NCI-H1417 (cell line): ENCODE measurements around the gene HEBP1.
"Not testable (repeated sequence)": the region's sequence is repeated elsewhere in the genome, so short reads cannot be mapped to it uniquely, and the experiment has no call there.

Experiments used
- DNase-seq, 3 experiments: peaks; one replicate each; lab custom pipeline; 2025; lab: John Stamatoyannopoulos, UW

Gene HEBP1, protein sequence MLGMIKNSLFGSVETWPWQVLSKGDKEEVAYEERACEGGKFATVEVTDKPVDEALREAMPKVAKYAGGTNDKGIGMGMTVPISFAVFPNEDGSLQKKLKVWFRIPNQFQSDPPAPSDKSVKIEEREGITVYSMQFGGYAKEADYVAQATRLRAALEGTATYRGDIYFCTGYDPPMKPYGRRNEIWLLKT

DNA sequence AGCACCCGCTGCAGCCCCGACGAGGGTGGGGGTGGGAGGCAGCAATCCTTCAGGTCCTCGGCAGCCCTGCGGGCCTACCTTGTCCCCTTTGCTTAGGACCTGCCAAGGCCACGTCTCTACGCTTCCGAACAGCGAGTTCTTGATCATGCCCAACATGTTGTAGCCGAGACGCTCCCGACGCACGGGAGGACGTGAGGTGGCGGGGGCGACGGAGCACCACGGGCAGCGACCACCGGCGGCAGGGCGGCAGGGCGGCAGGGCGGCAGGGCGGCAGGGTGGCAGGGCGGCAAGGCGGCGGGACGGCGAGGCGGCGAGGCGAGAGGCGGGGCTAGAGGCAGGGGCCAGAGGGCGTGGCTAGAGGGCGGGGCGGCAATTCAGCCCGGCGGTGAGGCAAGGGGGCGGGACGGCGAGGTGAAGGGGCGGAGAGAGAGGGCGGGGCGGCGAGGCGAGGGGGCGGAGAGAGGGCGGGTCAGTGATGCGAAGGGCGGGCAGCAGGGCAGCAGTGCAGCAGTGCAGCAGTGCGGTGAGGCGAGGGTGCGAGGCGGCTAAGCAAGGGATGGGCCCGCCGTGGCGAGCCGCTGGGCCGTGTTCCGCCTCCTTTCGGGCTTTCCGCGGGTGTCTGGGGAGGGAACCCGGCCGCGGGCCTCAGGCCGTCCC lies at the start of gene HEBP1:
Gene HEBP1 (minus strand): TSS at position 307 of the 657 bp plus-strand sequence. CDS start 151 bp downstream, at position 156.
- peak; percentile 81 to 86 (median 83) for DNase-seq

DNA sequence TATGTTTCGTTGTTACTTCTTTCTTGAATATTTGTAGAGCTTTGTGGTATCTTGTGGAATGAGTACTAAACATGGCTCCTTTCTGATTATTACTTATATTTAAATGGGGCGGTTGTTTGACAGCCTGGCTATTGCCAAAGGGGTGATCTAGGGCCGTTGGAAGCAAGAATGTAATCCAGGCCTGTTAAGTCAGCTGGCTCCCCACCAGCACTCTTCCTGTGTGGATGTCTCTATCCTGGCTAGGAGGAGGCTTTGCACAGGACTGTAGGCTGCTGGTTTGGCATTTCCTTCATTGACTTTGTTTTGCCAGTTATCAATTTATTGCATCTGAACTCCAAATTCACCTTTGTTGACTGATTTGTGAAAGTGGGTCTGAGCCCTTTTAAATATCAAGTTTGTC lies 49.8 kb upstream of the HEBP1 start:
- no peak for DNase-seq

DNA sequence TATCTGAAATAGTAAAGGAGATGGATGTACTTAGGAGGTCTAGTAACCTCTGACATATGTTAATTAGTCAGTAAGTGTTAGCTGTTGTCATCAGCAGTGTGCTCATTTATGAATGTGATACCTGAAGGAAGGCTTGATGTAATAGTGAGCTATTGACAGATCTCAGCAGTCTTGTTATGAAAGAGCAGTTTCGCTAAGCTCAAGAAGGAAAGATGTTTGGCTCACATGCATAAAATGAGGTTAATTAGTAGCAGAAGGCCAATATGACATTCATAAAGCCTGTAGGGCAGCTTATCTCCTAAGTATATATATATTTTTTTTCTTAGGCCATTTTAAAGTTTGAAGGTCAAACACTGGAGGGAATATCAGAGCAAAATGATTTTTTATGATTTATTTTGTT lies 46.9 kb upstream of the HEBP1 start:
- no peak for DNase-seq

DNA sequence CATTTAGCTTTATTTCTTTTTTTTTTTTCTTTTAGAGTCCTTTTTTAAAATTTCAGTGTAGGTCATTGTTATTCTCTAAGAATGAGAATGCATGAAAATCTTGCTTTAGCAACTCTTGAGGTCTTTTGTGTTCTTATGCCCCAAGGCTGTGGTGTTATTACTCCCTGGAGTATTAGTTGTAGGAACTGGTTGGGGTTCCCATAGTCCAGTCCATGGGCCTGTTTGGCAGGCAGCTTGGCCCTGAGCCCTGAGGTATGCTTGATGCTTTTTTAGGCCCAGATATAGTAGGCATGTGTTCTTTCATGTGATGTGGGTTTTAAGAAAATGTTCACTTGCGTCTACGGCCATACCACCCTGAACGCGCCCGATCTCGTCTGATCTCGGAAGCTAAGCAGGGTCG lies 45.8 kb upstream of the HEBP1 start:
- DNase-seq, result no peak

DNA sequence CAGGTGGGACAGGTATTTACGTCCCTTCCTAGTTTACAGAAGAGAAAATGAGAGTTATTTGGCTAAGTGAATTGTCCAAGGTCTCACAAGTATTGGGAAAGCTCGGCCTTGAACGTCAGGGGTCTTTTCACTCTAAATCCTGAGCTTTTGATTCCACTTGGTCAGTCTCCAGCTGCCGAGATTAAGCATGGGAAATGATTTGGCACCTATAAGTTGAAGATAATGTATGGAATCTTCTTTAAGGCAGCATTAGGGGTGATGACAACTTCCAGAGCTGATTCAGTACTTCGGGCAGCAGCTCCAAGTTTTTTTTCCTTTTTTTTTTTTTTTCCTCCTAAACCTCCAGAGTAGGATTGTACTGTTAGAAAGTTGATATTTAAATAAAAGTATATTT lies 44.8 kb upstream of the HEBP1 start:
- DNase-seq, result no peak

DNA sequence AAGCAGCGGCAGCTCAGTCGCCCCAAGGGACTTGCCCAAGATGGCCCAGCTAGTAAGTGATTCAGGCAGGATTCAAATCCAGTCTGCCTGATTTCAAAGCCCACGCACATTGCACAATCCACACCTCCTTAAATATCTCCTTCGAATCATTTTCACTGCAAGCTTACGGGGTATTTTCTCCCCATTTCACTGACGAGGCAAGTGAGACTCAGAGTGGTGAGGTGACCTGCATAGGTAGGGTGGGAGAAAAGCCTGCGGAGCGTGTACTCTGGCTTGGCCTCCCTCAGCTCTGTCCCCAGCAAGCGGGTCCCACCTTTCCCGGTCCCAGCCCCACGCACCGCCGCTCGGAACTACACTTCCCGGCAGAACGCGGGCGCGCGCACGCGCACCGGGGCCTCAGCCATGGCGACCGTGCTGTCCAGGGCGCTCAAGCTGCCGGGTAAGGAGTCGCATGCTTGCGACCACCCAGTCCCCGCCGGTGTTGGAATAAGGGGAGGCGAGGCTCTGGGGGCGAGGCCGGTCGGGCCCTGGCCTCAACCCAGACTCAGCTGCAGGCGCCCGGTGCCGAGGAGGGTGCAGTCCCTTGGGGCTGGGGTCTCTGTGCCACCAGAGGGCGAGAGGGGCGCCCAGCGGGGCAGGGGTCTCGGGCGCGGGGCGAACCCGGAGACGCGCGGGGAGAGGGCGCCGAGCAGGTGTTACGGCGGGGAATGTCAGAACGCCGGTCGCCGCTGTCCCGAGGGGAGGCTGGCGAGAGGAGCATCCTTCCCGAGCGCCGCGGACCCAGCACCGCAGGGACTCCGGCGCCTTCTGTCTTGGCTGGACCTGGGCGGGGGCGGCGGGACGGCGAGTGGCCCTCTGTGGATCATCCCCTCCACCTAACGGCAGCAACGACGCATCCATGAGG lies 44.2 kb upstream of the HEBP1 start, which contains the start of gene FAM234B:
Gene FAM234B (plus strand): TSS at position 380 of the 904 bp plus-strand sequence. CDS start 23 bp downstream, at position 403.
- DNase-seq, result peak; percentile 68 to 85 (median 82)

GRCh38 chr12:13042666-13043230 lies 42.7 kb upstream of the HEBP1 start:
- no peak for DNase-seq

- no peak for DNase-seq
These were observed 41.2 kb upstream of the HEBP1 start for GRCh38 chr12:13041224-13041623.

DNA sequence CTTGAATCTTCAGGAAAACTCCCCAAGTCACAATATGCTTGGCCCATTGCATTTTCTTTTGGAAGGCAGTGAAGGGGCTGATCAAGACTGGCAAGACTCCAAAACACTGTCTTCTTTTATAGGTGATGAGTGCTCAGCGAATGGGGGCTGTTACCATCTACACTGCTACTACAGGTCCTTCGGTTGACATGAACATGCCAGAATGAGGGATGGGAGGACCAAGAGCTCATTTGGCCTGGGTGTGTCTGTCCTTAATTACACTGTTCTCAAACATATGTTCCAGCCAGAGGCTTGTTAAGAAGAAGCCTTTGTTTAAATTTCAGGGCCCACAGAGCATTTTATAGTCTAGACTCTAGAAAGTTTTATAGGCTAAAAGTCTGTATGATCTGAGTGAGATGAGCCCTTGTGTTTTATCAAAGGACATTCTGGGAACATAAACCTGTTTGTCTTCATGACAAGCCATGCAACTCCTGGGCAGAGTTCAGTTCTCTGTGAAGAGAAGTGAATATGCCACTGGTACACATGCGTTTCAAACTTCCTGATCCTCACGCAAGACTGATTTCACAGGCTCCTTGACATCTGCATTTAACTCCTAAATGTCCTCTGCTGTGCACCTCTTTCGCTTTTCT lies 39.4 kb upstream of the HEBP1 start:
- DNase-seq, result peak in 1 of 3 experiments; percentile 71

DNA sequence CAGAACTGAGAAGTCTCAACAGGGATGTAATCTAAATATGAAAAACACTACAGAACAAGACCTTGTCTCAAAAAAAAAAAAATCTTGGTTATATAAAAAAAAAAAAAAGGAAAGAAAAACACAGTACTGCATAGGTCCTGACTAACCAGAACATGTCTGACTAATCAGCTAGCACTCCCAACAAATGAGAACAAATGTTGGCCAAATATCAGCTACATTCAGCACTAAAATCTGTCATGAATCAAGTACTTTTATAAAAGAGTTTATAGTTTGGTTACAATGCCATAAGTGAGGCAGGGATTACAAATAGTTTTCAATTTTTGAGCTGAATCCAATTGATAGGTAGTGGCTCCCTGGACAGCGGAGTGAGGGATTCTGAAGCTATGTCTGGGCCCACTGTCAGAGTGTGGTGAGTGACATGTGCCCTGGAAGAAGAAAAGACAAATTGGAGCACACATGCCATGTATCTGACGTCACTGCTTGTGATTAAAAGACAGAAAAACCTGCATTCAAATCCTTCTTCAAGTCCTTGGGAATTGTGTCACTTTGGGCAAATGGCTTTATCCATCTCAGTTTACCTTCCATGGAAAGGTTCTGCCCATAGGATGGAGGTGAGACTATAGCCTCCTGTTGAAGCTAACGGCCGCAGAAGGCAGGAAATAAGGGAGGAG lies 38.6 kb upstream of the HEBP1 start:
- DNase-seq, result no peak

DNA sequence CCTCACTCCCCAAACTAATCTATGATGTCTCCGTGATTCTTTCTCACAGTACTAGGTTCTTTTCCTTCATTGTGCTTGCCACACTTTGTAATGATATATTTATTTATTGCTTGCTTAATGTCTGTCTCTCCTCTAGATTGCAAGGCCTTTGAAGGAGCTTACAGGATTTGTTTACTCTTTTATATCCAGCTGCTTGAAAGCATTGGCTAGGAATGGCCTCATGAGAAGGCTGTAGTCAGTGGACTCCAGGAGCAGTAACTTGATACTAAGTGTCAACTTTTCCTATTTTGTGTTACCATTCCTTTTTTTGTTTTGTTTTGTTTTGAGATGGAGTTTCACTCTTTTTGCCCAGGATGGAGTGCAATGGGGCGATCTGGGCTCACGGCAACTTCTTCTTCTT lies 36.8 kb upstream of the HEBP1 start:
- no peak for DNase-seq

- DNase-seq, result not testable (repeated sequence)
These were observed 35.3 kb upstream of the HEBP1 start for GRCh38 chr12:13035335-13035734.

DNA sequence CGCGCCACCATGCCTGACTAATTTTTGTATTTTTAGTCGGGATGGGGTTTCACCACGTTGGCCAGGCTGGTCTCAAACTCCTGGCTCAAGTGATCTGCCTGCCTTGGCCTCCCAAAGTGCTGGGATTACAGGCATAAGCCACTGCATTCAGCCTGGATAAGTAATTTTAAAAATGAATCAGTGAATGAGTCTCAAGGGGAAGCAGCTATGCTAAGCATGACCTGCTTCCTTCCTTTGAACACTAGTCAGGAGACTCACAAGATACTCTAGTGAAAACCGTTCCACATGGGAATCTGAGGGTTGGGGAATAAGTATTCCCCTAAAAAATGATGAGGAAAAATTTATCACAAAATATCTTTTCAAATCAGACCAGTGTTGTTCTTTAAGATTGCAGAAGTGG lies 33.4 kb upstream of the HEBP1 start:
- DNase-seq, result no peak

DNA sequence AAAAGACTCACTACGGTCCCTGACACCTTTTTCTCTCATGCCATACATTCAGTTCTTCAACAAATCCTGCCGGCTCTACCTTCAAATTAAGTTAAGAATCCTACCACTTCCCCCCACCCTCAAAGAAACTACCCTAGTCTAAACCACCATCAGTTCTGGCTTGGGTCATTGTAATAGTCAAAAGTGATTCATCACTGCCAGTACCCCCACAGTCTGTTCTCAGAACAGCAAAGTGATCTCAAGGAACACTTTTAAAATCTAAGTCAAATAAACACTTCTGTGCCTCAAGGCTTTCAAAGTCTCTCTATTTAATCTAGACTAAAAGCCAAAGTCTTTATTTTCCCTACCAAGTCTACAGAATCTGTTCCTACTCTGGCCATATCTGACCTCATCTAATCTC lies 32.1 kb upstream of the HEBP1 start:
- no peak for DNase-seq

GRCh38 chr12:13030541-13031291 lies 30.7 kb upstream of the HEBP1 start:
- DNase-seq, result no peak

DNA sequence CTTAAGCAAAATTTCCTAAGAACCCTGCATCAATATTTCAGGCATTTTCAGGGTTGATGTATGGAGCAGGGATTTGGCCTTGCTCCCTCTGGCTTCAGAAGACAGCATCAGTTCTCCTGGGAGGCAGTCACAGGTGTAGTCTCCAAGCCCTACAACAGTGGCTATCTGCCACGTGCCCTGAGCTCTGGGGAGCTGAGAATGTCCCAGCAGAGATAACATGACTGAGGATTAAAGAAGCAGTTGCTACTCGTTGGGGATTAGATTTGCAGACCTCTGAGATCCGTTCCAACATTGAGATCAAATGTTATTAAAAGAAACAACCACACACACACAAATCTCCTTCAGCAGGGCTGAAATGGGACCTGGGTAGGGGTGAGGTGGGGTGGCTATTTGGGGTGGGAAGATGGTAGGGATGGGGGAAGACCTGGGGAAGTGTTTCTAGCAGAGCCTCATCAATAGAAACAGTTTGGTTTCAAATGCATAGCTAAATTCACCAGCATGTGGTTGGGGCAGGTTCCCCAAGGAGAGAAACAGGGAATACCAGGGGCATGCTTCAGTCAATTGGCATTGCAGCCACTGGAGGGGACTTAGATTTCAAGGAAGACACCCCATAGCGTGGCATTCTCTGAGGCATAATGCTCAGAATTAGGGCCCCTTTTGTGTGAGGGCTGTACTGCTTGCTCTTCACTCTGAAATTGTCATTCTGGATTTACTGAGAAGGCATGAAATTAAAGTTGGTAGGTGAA lies 28.9 kb upstream of the HEBP1 start:
- no peak for DNase-seq

DNA sequence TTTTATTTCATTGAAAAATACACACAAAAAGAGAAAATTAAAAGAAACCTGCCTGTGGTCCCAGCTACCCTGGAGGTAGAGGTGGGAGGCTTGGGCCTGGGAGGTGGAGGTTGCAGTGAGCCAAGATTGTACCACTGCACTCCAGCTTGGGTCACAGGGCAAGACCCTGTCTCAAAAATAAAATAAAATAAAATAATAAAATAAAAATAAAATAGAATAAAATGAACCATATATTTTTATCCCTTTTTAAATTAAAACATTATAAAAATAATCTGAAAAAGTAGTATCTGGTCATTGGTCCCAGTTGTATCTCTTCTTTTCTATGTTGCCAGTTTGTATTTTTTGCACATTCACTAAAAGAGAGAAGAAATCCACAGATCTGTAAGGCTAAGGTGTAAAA lies 27.4 kb upstream of the HEBP1 start:
- DNase-seq, result no peak

DNA sequence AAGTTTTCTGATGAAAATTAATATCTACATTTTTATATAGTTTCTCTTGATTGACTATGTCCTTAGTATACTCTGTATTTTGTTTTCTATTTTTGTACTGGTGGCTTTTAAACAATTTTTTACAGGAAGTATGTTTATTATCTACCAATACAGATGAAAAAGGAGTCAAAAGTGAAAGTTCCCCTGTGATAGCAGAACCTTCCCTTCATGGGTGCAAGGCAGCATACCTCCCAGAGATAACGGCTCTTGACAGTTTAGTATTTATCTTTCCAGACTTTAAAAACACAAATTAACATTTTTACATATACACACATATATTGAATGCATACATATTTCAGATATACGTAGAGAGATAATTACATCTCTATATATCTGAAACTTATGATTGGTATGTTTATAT lies 27.0 kb upstream of the HEBP1 start:
- DNase-seq, result no peak

DNA sequence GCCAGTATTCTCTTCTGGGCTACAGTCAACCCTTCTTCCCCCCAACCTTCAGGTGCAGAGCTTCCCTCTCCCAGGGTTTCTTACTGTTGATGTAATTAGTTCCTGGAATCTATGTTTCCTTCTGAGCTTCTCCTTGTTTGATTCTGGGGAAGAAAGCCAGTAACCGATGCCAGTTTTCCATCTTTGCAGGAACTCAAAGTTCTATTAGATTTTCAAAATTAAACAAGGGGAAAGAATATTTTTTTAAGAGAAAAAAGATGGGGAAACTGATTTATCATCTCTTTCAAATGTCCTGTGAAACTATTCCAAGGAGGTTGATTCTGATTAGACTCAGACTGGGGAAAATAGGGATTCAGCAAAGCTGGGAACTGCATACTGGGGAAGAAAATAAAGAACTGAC lies 26.2 kb upstream of the HEBP1 start:
- DNase-seq, result no peak

DNA sequence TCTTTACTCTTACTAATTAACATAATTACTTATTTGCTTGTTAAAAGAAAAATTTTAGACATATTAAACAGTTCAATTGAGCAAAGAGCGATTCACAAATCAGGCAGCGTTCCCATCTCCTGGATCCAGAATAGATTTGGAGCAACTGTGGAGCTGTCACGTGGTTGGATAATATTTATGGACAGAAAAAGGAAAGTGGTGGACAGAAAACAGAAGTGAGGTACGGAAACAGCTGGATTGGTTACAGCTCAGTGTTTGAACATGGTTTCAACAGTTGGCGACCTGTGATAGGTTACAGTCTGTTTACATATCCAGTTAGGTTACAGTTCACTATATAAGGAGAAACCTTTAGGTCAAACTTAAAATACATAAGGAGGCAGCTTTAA lies 24.5 kb upstream of the HEBP1 start:
- DNase-seq, result no peak
